HG03442 (cell line): ENCODE results near the gene LGALS14.
"Not testable (repeated sequence)": the region's sequence is repeated elsewhere in the genome, so short reads cannot be mapped to it uniquely, and the experiment has no call there.

Experiments used
- ATAC-seq: cut with Tn5 transposase; IDR thresholded peaks from one replicate; pipeline ENCODE4 v1.9.1; 2021; ENCODE audit warnings: mild to moderate bottlenecking, moderate library complexity; ENCODE audit not compliant: unreplicated experiment

The LGALS14 gene

GRCh38 chr19:39704181-39705044 lies at the start of gene LGALS14:
Gene LGALS14, plus strand, starts transcription at chr19:39704481. Its CDS starts 48 bp downstream, at chr19:39704529.
- ATAC-seq = no peak

GRCh38 chr19:39655613-39656012 lies 48.7 kb upstream of the LGALS14 start, which contains the start of gene LGALS16:
Gene LGALS16, plus strand, starts transcription at chr19:39655913. Its CDS starts 49 bp downstream, at chr19:39655962.
- ATAC-seq = no peak

GRCh38 chr19:39659791-39660190 lies 44.5 kb upstream of the LGALS14 start:
- no peak for ATAC-seq

GRCh38 chr19:39660661-39661060 lies 43.6 kb upstream of the LGALS14 start:
- ATAC-seq = no peak

DNA sequence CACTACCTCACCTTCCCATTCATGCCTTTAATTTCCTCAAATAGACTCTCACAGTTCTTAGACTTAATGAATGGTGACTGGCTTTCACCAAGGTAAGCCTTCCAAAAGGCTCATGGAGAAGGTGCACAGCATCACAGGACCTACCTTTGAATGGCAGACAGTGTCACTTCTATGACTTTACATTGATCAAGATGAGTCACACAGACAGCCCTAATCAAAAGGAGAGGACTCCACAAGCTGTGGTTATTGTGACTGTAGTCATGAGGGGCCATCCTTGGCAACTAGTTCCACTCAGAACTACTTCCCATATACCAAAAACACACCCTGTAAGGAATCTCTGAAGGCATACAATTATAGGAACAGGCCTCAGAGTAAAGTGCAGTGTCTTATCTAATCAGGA lies 42.7 kb upstream of the LGALS14 start:
- no peak for ATAC-seq

- ATAC-seq = not testable (repeated sequence)
These were observed 34.4 kb upstream of the LGALS14 start for GRCh38 chr19:39669860-39670259.

DNA sequence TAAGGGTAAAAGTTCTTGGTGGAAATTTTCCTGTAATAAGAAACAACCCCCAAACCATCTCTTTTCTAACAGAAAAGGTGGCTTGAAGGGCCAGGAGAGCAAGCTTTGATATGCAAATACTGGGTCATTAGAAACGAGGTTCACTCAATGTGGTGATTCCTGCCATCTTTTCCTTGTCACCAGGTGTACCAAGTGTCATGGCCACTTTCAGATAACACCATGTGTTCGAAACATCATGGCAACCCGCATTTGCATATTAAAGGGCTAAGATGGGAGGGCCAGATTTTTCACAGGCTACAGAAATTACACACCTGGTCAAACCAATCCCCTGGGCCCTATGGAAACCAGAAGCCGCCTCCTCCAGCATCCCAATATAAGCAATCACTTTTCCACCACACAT lies 33.3 kb upstream of the LGALS14 start:
- ATAC-seq = no peak

GRCh38 chr19:39671739-39672363 lies 32.4 kb upstream of the LGALS14 start:
- no peak for ATAC-seq

DNA sequence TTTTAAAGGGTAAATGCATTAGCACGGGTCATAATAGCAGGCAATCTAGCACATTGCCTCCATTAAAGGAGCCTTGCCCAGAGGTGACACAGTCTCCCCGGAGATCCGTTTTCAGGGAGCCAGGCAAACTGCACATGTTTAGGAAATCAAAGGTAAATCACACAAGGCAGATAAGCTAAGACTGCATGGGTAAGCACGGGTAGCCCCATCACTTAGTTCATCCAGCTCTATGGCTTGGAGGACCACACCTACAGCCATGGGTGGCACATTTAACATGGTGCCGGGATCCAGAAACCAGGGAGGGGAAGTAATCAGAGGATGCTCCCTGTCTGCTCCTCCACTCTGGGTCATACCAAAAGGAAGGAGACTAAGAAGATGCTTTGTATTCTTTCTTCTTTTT lies 31.8 kb upstream of the LGALS14 start:
- ATAC-seq = no peak

- ATAC-seq = not testable (repeated sequence)
These were observed 30.4 kb upstream of the LGALS14 start for GRCh38 chr19:39673862-39674261.

DNA sequence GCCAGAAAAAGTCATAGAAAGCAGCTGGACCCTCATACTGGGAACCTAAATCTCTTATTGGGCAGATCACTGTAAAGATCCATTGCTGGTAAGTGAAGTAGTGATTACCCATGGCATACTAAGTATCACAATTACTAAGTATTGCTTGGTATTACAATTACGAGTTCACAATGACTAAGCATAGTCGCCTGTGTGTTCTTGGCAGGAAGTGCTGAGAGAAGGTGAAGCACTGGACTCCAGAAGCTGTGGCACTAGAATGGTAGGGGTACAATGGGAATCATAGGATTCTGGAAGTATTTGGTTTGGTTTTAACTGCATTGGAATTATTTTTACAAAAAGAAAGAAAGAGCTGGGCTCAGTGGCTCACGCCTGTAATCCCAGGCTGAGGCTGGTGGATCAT lies 28.3 kb upstream of the LGALS14 start:
- ATAC-seq = no peak

- ATAC-seq = no peak
These were observed 26.1 kb upstream of the LGALS14 start for GRCh38 chr19:39677961-39678889.

DNA sequence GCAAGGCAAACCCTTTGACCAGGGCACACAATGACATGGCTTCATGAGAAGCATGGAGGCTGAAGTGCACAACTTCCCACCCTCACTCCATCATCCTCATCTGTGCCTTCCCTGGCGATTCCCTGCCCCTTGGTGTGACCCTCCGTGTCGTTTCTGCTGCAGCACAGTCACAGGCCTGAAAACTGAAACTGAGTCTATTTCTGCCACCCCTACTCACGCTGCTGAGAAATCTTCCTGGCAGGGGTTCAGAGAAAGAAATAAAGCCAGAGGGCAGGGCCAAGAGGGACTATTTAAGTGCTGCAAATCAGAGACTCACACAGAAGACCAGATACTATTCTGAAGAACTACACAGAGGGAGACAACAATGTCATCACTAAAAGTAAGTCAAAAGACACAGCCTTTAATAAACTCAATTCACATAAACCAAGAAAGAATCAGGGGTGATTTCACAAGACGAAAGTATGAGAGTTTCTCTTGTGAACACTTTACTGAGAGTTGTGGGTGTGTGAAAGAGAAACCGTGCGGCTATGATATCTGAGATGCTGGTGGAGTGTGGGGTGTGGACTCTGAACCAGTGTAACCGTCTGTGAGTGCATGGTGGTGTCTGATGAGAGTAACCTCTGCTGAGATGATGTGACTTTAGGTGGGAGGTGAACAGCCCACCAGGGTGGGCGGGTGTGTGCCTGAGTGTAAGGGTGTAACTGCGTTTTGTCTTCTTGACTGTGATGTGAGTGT lies 25.1 kb upstream of the LGALS14 start:
- peak; percentile 51 for ATAC-seq

DNA sequence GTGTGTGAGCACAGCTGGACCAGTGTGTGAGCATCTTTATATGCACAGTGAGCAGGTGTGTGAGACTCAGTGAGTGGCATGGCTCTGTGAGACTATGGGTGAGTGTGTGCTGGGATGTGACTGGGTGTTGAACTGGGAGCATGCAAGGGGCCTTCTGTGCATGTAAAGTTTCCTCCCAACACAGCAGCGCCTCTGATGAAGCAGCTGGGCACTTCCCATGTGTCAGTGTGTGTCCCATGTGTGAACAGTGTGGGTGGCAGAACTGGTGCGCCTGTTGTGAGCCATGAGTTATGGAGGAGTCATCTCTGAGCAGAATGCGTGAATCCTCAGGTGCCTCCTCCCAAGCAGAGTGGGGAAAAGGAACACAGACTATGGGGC lies 24.5 kb upstream of the LGALS14 start:
- peak; percentile 21 for ATAC-seq

DNA sequence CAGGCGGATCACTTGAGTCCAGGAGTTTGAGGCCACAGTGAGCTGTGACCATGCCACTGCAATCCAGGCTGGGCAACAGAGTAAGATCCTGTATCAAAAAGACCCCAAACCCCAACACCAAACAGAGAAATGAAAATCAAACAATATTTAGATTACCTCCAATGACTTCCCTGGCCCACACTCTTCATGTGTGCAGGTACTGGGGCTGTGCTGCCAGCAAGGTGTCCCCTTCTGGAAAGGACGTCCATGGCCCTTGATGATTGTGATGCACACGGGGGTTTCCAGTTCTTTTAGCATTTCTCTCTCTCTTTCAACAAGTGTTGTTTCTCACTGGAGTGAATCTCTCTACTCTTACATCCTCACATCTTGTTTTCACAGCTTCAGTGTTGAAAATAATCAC lies 23.7 kb upstream of the LGALS14 start:
- no peak for ATAC-seq

GRCh38 chr19:39681416-39681815 lies 22.9 kb upstream of the LGALS14 start:
- no peak for ATAC-seq

DNA sequence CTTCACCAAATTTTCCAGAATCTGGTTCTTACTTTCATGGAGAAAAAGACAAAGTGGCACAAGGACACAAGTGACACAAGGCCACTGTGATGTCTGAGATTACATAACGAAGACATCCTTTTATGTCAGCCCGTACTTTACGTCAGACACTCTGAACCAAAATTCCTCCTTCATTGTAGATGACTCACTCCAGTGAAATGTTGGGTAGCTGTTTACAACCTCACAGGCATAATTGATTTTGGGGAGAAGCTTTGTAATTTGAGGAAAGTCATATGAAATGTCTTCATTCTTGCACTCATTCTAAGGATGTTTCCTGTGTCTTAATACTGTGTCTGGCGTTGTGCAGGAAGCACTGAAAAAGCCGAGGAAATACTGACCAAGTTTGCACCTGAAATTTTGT lies 20.0 kb upstream of the LGALS14 start:
- ATAC-seq = no peak

DNA sequence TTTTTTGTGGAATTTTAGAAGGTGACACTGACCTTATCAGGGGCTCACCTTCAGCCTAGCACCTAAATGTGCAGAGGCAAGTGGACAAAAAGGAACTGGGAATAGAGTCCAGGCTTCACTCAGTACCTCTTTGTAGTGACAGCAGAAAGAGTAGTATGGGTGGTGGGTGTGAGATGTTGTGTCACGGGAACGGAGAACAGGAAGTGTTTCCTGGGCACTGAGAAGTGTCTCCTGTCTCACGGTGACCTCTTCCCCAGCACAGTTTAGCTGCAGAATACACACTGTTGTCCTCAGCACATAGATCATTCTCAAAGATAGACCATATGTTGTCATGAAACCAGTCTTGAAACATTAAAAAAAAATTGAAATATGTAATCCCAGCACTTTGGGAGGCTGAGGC lies 17.5 kb upstream of the LGALS14 start:
- ATAC-seq = no peak

DNA sequence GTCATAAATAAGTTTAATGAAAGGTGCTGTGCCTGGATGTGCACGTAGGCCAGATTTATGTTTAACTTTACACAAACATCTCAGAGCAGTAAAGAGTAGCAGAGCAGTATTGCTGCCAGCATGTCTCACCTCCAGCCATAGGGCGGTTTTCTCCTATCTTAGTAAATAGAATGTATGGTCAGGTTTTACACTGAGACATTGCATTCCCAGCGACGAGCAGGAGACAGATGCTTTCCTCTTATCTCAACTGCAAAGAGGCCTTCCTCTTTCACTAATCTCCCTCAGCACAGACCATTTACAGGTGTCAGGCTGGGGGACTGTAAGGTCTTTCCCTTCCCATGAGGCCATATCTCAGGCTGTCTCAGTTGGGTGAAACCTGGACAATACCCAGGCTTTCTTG lies 15.6 kb upstream of the LGALS14 start:
- not testable (repeated sequence) for ATAC-seq

GRCh38 chr19:39692166-39692565 lies 12.1 kb upstream of the LGALS14 start:
- no peak for ATAC-seq

DNA sequence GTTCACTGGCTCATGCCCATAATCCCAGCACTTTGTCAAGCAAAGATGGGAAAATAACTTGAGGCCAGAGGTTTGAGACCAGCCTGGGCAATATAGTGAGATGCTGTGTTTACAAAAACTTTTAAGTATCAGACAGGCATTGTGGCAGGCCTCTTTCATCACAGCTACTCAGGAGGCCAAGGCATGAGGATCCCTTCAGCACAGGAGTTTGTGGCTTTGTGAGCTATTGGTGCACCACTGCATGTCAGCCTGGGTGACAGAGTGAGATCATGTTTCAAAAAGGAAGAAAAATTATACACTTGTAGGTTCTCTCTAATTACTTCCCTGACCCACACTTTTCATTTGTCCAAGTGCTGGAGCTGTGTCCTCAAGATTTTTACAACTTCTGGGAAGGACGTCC lies 11.5 kb upstream of the LGALS14 start:
- no peak for ATAC-seq
